ENCODE results near the gene ADIPOR2.

Gene ADIPOR2

DNA sequence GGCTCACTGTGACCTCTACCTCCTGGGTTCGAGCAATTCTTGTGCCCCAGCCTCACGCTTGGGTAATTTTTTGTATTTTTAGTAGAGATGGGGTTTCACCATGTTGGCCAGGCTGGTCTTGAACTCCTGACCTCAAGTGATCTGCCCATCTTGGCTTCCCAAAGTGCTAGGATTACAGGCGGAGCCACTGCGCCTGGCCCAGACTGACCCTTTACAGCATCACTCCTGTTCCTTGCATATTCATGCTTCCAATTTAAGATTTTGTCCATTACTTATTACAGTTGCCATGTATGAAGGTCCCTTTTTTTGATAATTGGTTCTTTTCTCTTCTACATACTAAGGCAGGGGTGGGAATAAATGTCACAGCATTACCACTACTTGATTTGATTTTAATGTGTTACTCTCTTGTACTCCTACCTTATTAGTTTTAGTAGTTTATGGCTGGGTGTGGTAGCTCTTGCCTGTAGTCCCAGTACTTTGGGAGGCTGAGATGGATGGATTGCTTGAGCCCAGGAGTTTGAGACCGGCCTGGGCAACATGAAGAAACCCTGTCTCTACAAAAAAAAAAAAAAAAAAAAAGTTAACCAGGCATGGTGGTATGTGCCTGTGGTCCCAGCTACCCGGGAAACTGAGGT, 46.9 kb downstream of the ADIPOR2 start:
- no peak for DNase-seq

DNA sequence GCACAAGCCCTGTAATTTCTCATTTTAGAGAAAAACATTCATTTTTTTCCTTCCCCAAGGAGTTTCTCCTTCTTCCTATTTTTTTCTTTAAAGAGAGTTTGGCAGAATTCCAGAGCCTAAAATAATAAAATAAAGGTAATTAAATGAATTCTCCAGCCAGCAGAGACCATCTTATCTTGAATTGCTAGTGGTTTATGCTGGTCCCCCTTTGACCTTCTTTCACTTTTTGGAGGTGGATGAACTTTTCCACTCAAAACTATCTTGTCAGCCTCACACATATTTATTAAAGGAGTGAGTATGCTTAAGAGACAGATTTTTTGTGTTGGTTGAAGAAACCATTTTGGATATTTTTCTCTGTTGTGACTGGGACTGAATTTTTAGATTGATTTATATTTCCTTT, 47.6 kb downstream of the ADIPOR2 start:
- no peak for DNase-seq

DNA sequence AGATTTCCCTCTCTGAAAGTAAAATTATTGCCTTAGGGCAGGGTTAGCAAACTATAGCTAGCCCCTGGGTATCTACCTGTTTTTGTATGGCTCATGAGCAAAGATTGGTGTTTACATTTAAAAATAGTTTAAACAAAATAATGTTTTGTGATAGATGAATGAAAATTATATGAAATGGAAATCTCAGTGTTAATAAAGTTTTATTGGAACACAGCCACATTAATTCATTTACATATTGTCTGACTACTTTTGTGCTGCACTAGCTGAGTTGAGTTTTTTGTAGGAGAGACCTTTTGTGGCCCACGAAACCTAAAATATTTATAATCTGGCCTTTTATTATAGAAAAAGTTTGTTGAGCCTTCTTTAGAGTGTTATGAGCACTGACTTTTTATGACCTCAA, 48.5 kb downstream of the ADIPOR2 start:
- no peak for DNase-seq

DNA sequence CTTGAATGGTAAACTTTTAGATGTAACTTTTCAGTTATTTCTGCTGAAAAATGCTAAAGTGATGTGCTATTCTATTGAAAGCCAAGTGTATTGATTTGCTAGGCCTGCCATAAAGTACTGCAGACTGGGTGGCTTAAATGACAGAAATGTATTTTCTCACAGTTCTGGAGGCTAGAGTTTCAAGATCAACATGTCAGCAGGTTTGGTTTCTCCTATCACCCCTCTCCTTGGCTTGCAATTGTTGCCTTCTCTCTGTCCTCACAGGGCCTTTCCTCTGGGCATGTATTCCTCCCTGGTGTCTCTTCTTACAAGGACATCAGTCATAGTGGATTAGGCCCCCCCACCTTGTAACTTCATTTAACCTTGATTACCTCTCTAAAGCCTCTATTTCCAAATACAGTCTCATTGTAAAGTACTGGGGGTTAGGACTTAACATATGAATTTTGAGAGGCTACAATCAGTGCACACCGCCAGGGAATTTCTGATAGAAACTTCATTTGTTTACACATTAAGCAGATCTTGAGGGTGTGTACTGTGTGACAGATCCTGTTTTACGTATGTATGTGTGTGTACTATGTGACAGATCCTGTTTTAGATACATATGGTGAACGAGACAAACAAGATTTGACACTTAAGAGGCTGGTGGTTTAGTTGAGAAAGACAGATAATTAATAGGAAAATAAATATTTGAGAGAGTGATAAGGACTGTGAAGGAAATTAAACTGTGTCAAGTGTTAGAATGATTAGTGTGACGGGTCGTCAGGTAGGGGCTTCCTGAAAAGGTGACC, 49.5 kb downstream of the ADIPOR2 start:
- DNase-seq: no peak

DNA sequence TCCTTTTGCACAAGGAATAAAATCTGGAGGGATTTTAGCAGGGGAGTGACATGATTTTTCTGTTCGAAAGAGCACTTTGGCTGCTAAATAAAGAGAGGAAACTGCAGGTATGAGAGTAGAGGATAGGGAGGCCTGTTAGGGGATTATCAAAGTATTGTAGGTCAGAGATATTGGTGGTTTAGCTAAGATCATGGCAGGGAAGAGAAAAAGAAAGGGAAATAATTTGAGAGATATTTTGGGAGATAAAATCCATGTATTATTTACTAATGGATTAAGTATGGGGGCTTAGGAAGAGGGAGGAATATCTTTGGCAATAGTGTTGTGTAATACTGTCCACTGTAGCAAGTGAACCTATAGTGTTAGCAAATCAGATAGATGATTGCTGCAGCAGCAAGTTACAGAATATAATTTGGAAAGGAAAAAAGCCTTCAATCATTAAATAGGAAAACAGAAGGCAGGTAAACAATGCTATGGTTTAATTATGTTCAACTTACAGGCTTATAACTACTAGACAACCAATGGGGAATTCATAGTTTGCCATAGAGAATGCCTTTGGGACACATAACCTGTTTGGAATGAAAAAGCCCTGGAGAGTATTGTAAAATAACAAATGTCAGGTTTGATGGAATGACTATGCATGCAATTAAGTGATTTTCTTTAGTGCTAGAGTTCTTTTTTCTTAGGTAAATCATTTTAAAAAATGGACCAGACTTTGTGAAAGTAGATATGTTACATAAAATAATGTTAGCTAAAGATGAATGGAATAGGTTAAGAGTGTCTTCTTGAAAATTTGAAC, 50.5 kb downstream of the ADIPOR2 start:
- no peak for DNase-seq

DNA sequence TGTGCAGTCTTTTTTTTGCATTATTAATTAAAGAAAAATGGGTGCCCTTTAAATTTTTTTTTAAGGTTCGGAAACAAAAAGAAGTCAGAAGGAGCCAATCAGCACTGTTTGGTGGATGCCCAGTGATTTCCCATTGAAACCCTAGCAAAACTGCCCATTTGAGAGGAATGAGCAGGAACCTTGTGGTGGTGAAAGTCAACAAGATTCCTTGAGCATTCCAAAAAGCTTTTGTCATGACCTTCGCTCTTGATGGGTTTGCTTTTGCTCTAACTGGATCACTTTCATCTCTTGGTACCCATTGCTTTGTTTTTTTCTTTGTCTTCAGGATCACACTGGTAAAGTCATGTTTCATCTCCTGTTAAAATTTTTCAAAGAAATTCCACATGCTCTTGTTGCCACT, 54.1 kb downstream of the ADIPOR2 start:
- DNase-seq: no peak

DNA sequence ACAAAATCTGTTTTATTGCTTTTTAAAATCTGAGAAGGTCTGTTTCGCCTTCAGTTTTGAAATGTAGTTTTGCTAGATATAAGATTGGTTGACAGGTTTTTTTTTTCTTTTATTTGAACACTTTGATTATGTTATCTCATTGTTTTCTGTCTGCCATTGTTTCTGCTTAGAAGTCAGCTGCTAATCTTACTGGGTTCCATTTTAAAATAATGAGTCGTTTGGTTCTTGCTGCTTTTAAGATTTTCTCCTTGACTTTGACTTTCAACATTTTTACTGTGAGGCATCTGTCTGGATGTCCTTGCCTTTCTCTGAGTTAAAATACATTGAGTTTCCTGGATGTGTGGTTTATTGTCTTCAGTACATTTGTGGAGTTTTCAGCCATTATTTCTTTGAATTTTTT, 56.7 kb downstream of the ADIPOR2 start:
- no peak for DNase-seq

DNA sequence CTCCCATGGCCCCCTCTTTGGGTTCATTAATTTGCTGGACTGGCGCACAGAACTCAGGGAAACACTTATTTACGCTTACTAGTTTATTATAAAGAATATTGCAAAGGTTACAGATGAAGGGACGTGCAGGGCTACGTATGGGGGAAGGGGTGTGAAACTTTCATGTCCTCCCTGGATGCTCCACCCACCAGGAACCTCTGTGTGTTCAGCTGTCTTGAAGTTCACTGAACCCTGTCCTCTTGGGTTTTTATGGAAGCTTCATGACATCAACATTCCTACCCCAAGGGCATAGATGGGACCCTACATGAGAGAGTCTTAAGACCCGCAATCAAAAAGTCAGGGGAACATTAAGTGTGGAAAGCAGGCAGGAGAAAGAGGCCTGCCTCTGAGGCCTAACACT, 58.1 kb downstream of the ADIPOR2 start:
- no peak for DNase-seq

DNA sequence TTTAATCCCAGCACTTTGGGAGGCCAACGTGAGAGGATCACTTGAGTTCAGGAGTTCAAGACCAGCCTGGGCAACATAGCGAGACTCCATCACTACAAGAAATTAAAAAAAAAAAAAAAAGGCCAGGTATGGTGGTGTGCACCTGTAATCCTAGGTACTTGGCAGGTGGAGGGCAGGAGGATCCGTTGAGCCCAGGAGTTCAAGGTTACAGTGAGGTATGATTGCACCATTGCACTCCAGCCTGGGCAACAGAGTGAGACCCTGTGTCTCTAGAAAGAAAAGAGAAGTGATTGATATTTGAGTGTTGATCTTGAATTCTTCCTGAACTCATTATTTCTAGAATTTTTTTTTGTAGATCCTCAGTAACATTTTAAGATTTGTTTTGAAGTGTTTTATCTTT, 59.4 kb downstream of the ADIPOR2 start:
- DNase-seq: no peak

DNA sequence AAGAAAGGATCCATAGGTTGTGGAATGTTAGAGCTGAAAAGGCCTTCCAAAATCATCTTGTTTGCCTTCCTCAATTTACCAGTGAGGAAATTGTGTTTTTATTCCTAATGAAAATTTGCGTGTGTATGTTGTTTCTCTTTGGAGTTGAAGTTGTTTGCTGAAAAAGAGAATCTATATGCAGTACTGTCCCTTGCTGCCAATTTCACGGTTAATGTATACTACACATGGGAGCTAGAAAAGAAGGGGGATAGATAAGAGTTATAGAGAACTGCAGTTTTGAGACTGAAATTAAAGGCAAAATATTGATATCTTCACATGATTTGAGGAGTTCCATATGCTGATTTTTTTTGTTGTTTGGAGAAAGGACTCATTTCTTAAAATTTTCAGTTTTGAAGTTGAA, 67.5 kb downstream of the ADIPOR2 start:
- no peak for DNase-seq

DNA sequence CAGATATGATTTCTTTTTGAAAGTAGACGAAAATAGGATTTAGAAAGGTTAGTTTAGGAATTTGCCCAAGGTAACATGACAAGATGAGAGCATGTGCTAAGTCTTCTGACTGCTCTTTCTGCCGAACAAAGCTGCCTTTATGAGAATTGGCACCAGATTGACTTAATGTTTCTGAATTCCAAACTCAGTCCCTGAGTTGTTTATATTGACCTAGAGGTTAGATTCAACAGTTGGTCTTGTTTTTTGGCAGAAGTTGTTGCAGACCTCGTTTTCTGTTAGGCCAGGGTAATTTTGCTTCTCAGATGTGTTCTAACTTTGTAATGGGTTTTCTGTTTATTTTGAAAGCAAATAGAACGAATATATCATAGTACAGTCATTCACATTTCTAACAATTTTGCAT, 68.0 kb downstream of the ADIPOR2 start:
- DNase-seq: no peak

DNA sequence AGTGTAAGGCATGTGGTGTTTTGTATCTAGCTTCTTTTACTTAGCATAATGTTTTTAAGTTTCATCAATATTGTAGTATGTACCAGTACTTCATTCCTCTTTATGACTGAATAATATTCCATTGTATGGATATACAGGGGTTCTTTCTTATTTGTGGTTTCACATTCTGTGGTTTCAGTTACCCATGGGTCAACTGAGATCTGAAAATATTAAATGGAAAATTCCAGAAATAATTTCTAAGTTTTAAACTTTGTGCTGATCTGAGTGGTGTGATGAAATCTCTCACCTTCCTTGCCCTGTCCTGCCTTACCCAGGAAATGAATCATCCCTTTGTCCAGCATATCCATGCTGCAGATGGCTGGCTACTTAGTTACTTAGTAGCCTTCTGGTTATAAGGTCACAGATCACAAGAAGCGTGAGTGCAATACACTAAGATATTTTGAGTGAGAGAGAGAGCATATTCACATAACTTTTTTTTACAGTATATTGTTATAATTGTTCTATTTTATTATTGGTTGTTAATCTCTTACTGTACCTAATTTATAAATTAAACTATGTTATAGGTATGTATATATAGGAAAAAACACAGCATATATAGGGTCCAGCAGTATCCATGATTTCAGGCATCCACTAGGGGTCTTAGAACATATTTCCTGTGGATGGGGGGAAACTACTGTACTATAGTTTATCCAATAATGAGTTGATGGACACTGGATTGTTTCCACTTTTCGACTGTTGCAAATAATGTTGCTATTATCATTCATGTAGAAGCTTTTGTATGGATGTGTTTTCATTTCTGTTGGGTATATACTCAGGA, 69.9 kb downstream of the ADIPOR2 start:
- no peak for DNase-seq

DNA sequence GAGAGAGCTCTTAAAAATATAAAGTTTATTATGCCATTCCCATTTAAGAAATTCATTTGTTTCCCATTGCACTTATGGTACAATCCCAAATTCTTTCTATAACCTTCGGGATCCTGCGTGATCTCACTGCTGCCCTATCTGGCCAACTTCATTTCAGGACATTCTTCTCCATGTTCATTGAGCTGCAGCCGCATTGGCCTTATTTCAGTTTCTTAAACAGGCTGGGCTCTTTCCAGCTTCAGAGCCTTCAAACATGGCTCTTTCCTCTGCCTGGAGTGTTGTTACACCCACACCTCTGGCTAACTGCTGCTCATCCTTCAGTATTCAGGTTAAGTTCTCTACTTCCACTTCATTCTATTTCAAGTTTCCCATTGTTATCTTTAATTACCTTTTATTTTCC, 71.0 kb downstream of the ADIPOR2 start:
- no peak for DNase-seq

DNA sequence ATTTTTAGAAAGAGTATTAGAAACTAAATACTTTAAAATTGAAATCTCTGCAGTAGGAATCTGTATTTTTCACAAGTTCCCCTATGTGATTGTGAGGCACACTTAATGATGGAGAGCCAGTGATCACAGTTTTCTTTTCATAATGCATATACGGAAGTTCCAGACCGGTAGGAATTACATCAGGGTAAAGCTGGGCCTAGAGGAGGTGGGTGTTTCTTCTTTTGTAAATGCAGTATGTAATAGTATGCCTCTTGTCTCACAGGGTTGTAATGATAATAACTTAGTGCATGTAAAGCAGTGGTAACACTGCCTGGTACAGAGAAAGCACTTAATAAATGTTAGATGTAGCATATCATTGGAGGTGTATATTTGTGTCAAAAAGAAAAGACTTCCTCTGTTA, 72.3 kb downstream of the ADIPOR2 start:
- no peak for DNase-seq

DNA sequence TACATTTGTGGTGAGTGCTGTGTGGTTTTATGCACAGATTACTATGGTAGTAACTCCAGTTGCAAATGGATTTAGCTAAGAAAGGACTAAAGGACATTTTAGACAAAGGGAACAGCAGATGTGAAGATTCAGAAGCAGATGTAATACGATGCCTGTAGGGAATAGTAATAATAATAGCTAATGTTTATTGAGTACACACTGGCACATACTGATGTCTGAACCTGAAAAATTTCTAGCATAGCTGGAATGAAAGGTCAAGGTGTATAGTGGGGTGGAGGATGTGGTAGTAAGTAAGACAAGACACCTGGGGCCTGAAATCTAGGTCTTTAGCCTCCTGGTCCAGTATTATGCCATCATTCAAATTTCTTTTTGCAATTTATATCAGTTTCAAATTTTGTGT, 75.2 kb downstream of the ADIPOR2 start:
- no peak for DNase-seq

DNA sequence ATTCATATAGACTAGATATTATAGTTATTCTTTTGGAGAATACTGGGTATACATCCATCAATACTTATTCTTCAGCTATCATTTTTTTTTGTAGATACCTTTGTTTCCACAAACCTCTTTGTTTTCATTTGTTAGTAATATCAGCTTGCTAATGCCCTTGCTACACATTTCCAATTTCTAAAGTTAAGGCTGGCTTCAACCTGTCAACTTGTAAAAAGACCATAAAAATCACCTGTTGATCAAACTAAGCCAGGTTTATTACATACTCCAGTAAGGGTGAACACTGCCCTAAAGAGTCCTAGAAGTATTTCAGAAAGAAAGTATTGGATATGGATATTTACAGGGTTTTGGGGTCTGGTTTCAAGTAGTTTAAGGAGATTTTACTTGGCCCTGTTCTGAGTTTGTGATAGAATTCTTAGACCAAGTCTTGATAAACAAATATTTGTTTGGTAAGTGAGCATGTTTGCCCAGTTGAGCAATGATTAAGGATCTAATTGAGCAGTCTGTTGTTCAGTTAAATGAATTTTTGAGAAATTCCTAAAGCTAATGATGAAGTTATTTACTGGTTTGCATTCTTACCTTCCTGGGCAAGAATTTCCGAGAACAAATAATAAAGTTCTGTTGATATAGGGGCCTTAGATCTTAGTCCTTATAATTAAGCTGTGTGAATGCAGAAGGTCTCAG, 76.7 kb downstream of the ADIPOR2 start:
- DNase-seq: no peak

DNA sequence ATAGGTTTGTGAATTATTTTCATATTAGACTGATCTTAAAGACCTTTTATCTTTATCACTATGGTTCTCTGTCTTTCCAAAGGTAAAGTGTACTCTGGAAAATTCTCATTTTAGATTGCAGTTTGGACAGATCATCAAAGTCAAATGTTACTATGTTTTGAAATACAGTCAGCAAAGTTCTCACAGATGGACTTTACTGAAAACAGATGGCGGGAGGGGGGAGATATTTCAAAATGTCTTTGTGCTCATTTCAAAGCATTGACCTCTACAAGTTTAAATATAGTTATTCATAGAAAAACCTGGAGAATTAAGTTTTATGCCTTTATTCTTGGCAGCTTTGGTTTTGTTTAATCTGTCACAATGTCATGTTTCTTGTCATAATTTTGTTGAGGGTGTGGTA, 77.7 kb downstream of the ADIPOR2 start:
- no peak for DNase-seq

DNA sequence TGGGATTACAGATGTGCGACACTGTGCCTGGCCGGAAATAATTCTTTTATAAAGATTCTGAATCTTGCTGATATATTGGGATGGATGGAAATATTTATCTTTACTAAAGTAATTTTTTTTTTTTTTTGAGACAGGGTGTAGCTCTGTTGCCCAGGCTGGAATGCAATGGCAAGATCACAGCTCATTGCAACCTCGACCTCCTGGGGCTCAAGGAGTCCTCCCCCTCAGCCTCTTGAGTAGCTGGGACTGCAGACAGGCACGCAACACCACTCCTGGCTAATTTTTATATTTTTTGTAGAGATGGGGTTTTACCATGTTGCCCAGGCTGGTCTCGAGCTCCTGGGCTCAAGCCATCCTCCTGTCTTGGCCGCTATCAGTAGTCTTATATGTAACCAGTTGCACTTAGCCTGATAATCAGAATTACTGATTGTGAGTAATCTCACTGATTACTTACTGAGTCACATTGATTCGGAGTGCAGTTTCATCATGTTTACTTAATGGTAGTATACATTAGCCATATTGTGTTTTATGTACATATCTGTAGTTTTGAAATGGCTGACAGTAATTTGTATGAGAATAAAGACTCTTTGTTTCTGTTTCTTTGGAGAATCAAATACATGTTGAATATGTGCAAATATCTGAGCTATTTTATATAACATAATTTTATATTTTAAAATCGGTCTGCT, 79.1 kb downstream of the ADIPOR2 start:
- no peak for DNase-seq

DNA sequence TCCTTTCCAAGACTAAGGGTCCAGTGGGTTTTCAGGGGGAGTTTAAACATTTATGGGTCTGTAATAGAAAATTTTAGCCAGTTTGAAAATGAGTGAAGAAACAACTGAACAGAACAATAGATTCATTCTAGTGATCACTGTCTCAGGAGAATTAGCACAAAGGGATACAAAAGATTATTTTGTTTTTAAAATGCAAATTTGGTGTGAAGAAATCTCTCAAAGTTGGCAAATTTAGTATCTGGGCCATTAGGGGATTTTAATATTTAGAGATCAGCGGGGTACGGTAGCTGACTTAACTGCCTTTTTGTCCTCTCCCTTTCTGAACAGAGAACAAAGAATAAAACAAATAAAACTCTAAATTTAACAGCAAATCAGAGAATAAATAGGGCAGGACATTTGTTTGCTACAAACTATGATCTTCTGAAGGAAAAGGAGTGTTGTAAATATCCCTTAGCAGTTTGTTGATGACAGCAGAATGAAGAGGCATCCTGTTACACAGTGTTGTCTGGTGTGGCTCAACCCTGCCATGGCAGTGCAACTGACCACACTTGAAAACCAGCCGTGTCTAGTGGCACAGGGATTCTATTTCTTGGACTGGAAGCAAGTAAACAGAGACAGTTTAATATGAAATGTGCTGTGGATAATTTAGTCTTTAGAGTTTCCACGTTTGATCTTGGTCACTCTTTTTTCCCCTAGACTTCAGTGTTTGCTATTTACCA, 83.2 kb downstream of the ADIPOR2 start:
- DNase-seq: no peak

DNA sequence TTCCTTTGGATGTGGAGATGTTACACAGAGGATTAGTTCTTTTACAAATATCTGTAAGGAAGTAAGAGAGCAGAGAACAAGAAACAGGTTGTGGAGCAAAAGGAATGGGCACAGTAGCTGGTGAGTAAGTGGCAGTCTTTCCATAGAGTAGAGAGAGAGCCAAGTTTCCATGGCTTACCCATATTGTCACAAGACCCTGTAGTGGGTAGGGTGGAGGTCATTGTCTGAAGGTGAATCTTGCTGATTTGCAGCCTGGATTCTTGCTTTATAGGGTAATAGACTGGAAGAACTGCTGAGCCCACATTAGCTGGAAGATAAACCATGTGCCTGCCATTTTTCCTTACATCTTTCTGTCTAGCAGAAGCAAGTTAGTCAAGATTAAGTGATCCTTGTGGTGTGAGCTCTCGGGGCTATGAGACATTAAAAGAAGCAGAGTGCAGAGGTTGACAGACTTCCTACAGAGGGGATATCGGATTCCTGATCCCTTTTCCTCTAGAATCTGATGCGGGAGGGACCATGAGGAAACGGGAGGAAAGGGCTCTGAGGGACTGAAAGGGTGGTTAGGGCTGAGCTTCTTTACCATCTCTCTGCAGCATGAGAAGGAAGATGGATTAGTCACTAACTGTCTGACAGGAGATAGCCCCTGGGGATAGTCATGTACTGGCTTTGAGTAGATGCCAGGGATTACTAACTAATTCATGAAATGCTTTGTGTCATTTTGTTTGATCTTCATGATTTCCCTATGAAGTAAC, 85.5 kb downstream of the ADIPOR2 start:
- peak; percentile 88 for DNase-seq

All from fibroblast of skin of right quadriceps (primary cell).